Left lung (tissue), 10 donors: Measurements from ENCODE around the gene CEP95. TPM values are rescaled to one million over a fixed set of nuclear protein-coding genes. Genes with fewer than 3 reads are reported as not detected.
A peak's percentile ranks its signal among the peaks of the same experiment; 100 is the strongest.

Experiments
- ATAC-seq: fragments of 200-7000 bp; cut with Tn5 transposase; one replicate; pipeline ENCODE4 v1.9.1; 2020; ENCODE audit warnings: moderate library complexity
- DNase-seq, 4 donors: peaks; one replicate each; pipeline ENCODE4 v3.0.0-alpha.2; 2013 to 2020
- H3K27ac ChIP-seq, 2 donors: fragments of 200-600 bp; sonication (generic) in 1 of 2; one replicate each; pipeline versions ENCODE4 v1.5.0 to v1.8.0; 2020 to 2021
- H3K27me3 ChIP-seq, 2 donors: fragments of 200-600 bp; sonication (generic) in 1 of 2; one replicate each; pipeline versions ENCODE4 v1.5.0 to v1.8.0; 2020 to 2021
- H3K36me3 ChIP-seq, 2 donors: fragments of 200-600 bp; sonication (generic) in 1 of 2; one replicate each; pipeline versions ENCODE4 v1.5.0 to v1.8.0; 2020 to 2021
- H3K4me1 ChIP-seq, 2 donors: fragments of 200-600 bp; one replicate each; pipeline ENCODE4 v1.8.0; 2021
- H3K4me3 ChIP-seq, 2 donors: fragments of 200-600 bp; sonication (generic) in 1 of 2; one replicate each; pipeline versions ENCODE4 v1.5.0 to v1.8.0; 2020 to 2021; ENCODE audit warnings: mild to moderate bottlenecking in 1 of 2
- H3K9me3 ChIP-seq, 2 donors: fragments of 200-600 bp; sonication (generic) in 1 of 2; one replicate each; pipeline versions ENCODE4 v1.5.0 to v1.8.0; 2020 to 2021
- intact Hi-C, 2 donors: fragments of 100-400 bp; cut with DNase I; formaldehyde crosslinking; loops; one replicate each; pipeline versions ENCODE4 v1.11.2 to v1.14.2; 2022
- polyA plus RNA-seq, 6 donors: library from polyadenylated mRNA; unstranded; fragments of 120-200 nt; gene quantifications; one replicate each; pipeline ENCODE4 v1.2.1, GENCODE V29; 2013; ENCODE audit not compliant: insufficient read length in 6 of 6
- total RNA-seq, 2 donors: library from RNA; stranded (reverse); fragmentation: NEBNext Ultra II Directional; extraction: Animal tissue kit (Norgen Biotek cat#: 25700); gene quantifications; one replicate each; pipeline ENCODE4 v1.2.1, GENCODE V29; 2021
- TF ChIP-seq, protein P1 (sequence below), 2 donors: fragments of 200-600 bp; sonication (generic) in 1 of 2; IDR thresholded peaks; one replicate each; pipeline versions ENCODE4 v1.5.0 to v1.8.0; 2021; ENCODE audit warnings: antibody characterized with exemption in 2 of 2
- donor health status: DM: no; HTN: yes; CAD: no.
- donor health status: DM: no; HTN: no; CAD: no.

The CEP95 gene
- total and polyA plus RNA-seq, 8 donors = 21.2 to 202 (median 148) TPM

DNA sequence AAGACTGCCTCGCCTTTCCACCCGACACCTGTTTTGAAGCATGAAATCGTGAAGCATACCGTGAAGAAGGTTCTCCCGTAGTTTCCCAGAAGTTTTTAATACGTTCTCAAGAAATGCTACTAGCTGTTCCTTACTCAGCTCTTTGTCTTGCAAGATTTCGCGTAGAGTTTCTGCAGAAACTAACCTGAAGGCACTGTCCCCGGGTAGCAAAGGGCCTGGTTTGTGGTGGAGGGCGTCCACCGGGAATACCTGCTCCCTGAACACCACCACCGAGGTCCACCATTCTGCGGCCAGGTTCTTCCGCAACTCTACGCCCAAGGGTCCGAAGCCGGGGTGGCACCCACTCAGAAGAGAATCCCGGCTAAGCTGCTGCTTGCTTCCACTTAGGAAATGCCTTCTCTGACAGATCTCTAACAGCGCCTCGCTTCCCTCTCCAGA, 10.4 kb upstream of the CEP95 start:
- TF ChIP-seq, protein P1, sequence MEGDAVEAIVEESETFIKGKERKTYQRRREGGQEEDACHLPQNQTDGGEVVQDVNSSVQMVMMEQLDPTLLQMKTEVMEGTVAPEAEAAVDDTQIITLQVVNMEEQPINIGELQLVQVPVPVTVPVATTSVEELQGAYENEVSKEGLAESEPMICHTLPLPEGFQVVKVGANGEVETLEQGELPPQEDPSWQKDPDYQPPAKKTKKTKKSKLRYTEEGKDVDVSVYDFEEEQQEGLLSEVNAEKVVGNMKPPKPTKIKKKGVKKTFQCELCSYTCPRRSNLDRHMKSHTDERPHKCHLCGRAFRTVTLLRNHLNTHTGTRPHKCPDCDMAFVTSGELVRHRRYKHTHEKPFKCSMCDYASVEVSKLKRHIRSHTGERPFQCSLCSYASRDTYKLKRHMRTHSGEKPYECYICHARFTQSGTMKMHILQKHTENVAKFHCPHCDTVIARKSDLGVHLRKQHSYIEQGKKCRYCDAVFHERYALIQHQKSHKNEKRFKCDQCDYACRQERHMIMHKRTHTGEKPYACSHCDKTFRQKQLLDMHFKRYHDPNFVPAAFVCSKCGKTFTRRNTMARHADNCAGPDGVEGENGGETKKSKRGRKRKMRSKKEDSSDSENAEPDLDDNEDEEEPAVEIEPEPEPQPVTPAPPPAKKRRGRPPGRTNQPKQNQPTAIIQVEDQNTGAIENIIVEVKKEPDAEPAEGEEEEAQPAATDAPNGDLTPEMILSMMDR (IDR thresholded peaks at IDR 0.05) = no peak
- peak; percentile 25 for ATAC-seq
- Histone ChIP-seq H3K36me3 (peaks cover 9 to 51% of the 10 kb centered on the region in 2 donors), H3K4me3 (peak overlapping the region; percentile 41 to 75), H3K9me3 (no peaks in the 10 kb centered on the region), H3K4me1 (peaks cover 21 to 89% of the 10 kb centered on the region in 2 donors), H3K27me3 (no peaks in the 10 kb centered on the region), H3K27ac (peak overlapping the region; percentile 81 to 88)
- intact Hi-C loops = loop anchor here in 1 of 2 donors (10.0 kb wide), 1 partner anchor 172 kb away; no protein-coding TSS in a partner anchor
- DNase-seq = no peak

DNA sequence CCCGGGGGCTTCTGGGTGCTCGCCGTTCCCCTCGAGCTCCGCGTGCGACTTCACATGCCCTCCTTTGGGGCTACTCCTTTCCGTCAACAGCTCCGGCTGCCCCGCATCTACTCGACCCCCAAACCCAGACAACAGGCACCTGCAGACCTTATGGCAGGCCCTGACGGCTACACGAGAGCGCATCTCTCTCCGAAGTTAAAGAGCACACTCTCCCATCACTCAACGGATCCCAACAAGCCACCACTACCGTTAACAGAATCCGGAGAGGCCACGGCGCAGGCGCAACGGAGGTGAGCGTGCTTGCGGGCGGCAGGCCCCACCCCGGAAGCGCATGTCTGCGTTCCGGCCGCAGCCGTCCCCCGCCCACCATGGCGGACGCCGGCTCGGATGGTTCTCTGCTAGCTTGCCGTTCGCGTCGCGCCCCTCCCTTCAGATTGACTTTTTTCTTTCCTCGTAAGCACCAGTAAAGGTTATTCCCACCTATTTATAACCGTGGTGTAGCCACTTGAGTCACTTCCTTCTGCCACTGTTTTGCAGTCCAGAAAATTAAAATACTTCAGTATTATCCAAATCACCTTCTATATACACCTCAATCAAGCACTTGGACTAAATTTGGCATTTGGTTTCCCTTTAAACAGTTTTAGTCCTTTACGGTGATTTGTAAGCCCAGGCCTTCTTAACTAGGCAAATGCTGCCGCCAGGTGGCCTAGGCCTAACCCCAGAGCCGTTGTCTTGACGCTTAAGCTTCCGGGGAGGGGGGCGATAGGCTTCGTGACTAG, 9.8 kb upstream of the CEP95 start, which contains the start of gene POLG2:
POLG2 (minus strand) TSS at position 269 of the 779 bp plus-strand sequence; CDS start at position 183, 86 bp downstream.
- Histone ChIP-seq H3K4me3 (peak within 1 kb of the TSS; percentile 41 to 75), H3K27me3 (no peaks in the 10 kb centered on the region), H3K9me3 (no peaks in the 10 kb centered on the region), H3K27ac (peak within 1 kb of the TSS; percentile 81 to 88), H3K4me1 (peaks cover 21 to 93% of the 10 kb centered on the region in 2 donors), H3K36me3 (peaks cover 15 to 57% of the 10 kb centered on the region in 2 donors)
- peak; percentile 97 for ATAC-seq
- intact Hi-C loops = loop anchor here in 1 of 2 donors (10.0 kb wide), 1 partner anchor 172 kb away; no protein-coding TSS in a partner anchor
- TF ChIP-seq, protein P1 (IDR thresholded peaks at IDR 0.05) = peak; percentile 32 to 34
- DNase-seq = peak; percentile 86 to 98 (median 94)

DNA sequence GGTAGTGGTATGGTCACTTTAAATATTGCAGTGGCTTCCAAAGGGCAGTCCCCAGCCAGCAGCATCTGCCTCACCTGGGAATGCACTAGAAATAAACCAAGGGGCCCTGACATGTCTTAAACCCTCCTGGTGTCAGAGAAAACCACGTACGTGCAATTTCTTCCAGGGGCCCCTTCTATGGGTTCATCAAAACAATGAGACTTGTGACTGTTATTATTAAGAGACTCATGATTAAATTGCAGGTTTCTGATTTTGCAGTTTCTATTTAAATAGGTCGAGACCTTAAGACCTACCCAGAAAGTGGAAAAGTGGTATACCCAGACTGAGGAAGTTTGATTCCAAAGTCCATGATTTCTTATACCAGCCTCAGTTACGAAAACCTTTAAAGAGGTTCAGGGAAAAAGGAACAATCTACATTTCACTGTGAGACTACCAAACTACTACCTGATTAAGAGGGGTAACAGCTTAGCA, 9.2 kb upstream of the CEP95 start:
- no peak for ATAC-seq
- intact Hi-C loops = loop anchor here in 1 of 2 donors (10.0 kb wide), 1 partner anchor 173 kb away; no protein-coding TSS in a partner anchor
- no peaks in the 10 kb centered on the region for H3K27me3 ChIP-seq
- H3K4me3 ChIP-seq = peak overlapping the region in 1 of 2 donors; percentile 75
- H3K27ac ChIP-seq = peak overlapping the region; percentile 81 to 88
- DNase-seq = no peak
- H3K9me3 ChIP-seq = no peaks in the 10 kb centered on the region
- TF ChIP-seq, protein P1 (IDR thresholded peaks at IDR 0.05) = no peak
- peaks cover 21 to 93% of the 10 kb centered on the region in 2 donors for H3K4me1 ChIP-seq
- peaks cover 21 to 57% of the 10 kb centered on the region in 2 donors for H3K36me3 ChIP-seq

DNA sequence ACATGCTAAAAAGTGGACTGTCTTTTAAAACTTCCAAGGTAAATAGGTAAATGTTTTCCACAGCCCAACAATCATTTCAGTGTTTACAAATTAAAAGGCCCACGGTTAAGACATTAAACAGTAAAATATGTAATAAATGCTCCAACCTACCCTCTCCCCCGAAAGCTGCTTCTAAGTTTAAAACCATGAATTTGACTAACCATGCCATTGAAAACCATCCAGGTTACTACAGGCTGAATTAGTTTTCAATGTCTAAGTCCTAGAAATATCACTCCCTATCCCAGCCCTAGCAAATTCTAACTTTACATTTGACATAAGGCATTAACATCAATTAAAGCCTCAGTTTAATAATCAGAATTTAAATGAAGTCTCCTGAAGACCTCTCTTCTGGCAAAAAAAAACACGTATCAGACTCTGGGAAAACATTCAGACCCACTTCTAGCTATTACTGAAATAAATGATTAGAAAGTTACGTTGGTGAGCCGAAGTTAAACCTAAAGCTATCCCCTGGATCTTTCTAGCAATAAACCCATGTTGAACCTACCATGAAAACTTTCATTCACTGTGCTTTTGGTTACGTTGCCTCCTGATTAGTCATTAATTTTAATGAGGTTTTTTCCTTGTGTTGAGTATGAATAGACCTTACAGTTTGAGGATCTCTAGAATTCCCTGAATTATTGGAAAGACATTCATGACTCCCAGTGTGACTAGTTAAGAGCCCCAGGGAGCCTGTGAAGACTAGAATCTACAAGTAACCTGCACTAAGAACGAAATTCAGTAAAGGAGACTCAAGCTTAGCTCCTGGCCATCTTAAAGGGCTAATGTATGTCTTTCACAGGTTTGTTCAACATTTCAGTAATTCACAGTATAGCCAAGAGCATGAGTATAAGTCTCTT, 8.2 kb upstream of the CEP95 start:
- H3K4me3 ChIP-seq = no peak overlapping the region
- ATAC-seq (no peak), DNase-seq (no peak)
- no peaks in the 10 kb centered on the region for H3K9me3 ChIP-seq
- H3K36me3 ChIP-seq = peaks cover 27 to 58% of the 10 kb centered on the region in 2 donors
- intact Hi-C loops = loop anchor here in 1 of 2 donors (10.0 kb wide), 1 partner anchor 174 kb away; no protein-coding TSS in a partner anchor
- H3K4me1 ChIP-seq = peaks cover 27 to 95% of the 10 kb centered on the region in 2 donors
- H3K27ac ChIP-seq = peak overlapping the region in 1 of 2 donors; percentile 88
- TF ChIP-seq, protein P1 (IDR thresholded peaks at IDR 0.05) = no peak
- no peaks in the 10 kb centered on the region for H3K27me3 ChIP-seq
